Activated T-helper 1 cell treated with anti-CD3 and anti-CD28 coated beads, Interleukin-12 subunit alpha, Interleukin-12 subunit beta, Interleukin-2, Interleukin-4 antibody, amounts not matched to agents 30 ng/mL and 10 ng/mL and 1 ng/mL, durations not matched to agents 14 hours and 24 hours and 36 hours (primary cell): ENCODE data around the gene TMEM62. TPM values are rescaled to one million over a fixed set of nuclear protein-coding genes. Genes with fewer than 3 reads are reported as not detected.
"Not testable (repeated sequence)": the region's sequence is repeated elsewhere in the genome, so short reads cannot be mapped to it uniquely, and the experiment has no call there.

ENCODE experiments used
- DNase-seq: peaks from one replicate; pipeline ENCODE4 v3.0.0; 2021; ENCODE audit warnings: low spot score
- H3K27ac Mint-ChIP-seq: one replicate; pipeline ENCODE4 v1.8.0; 2021; ENCODE audit warnings: mild to moderate bottlenecking, mixed read lengths
- H3K27me3 Mint-ChIP-seq: one replicate; pipeline ENCODE4 v1.8.0; 2022; ENCODE audit warnings: mild to moderate bottlenecking, moderate library complexity, mixed read lengths; ENCODE audit not compliant: insufficient read depth
- H3K36me3 Mint-ChIP-seq: one replicate; pipeline ENCODE4 v1.8.0; 2021; ENCODE audit warnings: low read depth, mixed read lengths
- H3K4me1 Mint-ChIP-seq: one replicate; pipeline ENCODE4 v1.8.0; 2021; ENCODE audit warnings: low read depth, mixed read lengths
- H3K4me3 Mint-ChIP-seq: one replicate; pipeline ENCODE4 v1.8.0; 2021; ENCODE audit warnings: mild to moderate bottlenecking, moderate library complexity, mixed read lengths
- H3K9me3 Mint-ChIP-seq: one replicate; pipeline ENCODE4 v1.8.0; 2021; ENCODE audit warnings: mixed read lengths
- intact Hi-C: fragments of 100-400 bp; cut with micrococcal nuclease; formaldehyde crosslinking; loops from one replicate; pipeline ENCODE4 v1.15.1; 2024
- total RNA-seq: library from RNA; stranded (reverse); gene quantifications from 2 replicates; pipeline ENCODE4 v1.2.3, GENCODE V29; 2022

Gene TMEM62
- total RNA-seq, 1 donor from 2014 or later, result 18.6 TPM

GRCh38 chr15:43190178-43190577, 56.8 kb downstream of the TMEM62 start:
- H3K27me3 Mint-ChIP-seq, result no peaks in the 10 kb centered on the region
- H3K4me1 Mint-ChIP-seq, result peaks cover 31% of the 10 kb centered on the region
- no peak for DNase-seq
- intact Hi-C loops, result no loop called here
- H3K27ac Mint-ChIP-seq, result no peak overlapping the region
- H3K9me3 Mint-ChIP-seq, result no peaks in the 10 kb centered on the region
- H3K4me3 Mint-ChIP-seq, result no peak overlapping the region
- H3K36me3 Mint-ChIP-seq, result peaks cover 40% of the 10 kb centered on the region

GRCh38 chr15:43193710-43194109, 60.3 kb downstream of the TMEM62 start:
- H3K4me1 Mint-ChIP-seq, result peaks cover 6% of the 10 kb centered on the region
- H3K4me3 Mint-ChIP-seq, result no peak overlapping the region
- peaks cover 58% of the 10 kb centered on the region for H3K36me3 Mint-ChIP-seq
- no peak for DNase-seq
- no peaks in the 10 kb centered on the region for H3K9me3 Mint-ChIP-seq
- H3K27me3 Mint-ChIP-seq, result no peaks in the 10 kb centered on the region
- intact Hi-C loops, result no loop called here
- no peak overlapping the region for H3K27ac Mint-ChIP-seq

- intact Hi-C loops, result no loop called here
- Mint-ChIP-seq H3K4me3 (no peak overlapping the region), H3K9me3 (no peaks in the 10 kb centered on the region), H3K36me3 (peaks cover 54% of the 10 kb centered on the region), H3K27me3 (no peaks in the 10 kb centered on the region), H3K4me1 (peaks cover 3% of the 10 kb centered on the region), H3K27ac (no peak overlapping the region)
- no peak for DNase-seq
These were observed 61.4 kb downstream of the TMEM62 start for GRCh38 chr15:43194795-43195194.

DNA sequence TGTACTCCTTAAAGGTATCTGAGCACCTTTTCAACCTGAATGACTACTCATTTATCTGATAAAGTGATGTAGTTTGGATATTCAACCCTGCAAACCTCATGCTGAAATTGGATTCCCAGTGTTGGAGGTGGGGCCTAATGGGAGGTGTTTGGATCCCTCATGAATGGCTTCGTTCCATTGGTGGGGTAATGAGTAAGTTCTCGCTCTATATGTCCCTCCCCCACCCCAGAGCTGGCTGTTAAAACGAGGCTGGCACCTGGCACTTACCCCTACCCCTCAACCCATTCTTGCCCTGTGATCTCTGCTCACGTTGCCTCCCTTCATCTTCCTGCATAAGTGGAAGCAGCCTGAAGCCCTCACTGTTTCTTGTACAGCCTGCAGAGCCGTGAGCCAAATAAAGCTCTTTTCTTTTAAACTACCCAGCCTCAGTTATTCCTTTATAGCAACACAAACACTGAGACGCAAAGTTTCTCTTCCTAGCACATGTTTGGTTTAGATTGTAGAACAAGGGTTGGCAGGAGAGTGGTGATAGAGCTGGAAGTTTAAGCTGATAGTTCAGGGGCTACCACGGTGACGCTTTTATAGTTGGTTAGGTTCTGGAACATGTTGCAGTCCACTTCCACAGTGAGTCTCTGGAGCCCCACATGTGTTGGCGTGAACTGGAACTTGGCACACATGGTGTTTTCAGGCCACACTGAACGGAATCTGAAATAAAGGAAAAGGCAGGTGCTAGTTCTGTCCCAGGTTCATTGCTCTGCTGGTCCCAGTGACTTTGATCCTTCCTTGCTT, 63.6 kb downstream of the TMEM62 start:
- H3K27ac Mint-ChIP-seq, result no peak overlapping the region

DNA sequence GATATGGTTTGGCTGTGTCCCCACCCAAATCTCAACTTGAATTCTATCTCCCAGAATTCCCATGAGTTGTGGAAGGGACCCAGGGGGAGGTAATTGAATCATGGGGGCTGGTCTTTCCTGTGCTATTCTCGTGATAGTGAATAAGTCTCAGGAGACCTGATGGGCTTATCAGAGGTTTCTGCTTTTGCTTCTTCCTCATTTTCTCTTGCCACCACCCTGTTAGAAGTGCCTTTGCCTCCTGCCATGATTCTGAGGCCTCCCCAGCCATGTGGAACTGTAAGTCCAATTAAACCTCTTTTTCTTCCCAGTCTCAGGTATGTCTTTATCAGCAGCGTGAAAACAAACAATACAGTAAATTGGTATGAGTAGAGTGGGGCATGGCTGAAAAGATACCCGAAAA, 64.4 kb downstream of the TMEM62 start:
- intact Hi-C loops, H3K9me3 Mint-ChIP-seq, H3K4me1 Mint-ChIP-seq, H3K27me3 Mint-ChIP-seq, H3K27ac Mint-ChIP-seq, DNase-seq, H3K4me3 Mint-ChIP-seq: not testable (repeated sequence)
- H3K36me3 Mint-ChIP-seq, result peaks cover 36% of the 10 kb centered on the region

More for the DNA sequence above, 63.6 kb downstream of the TMEM62 start:
- H3K4me3 Mint-ChIP-seq, result no peak overlapping the region
- H3K27me3 Mint-ChIP-seq, result no peaks in the 10 kb centered on the region
- intact Hi-C loops, result no loop called here
- H3K36me3 Mint-ChIP-seq, result peaks cover 40% of the 10 kb centered on the region
- H3K4me1 Mint-ChIP-seq, result peaks cover 10% of the 10 kb centered on the region
- no peak for DNase-seq
- H3K9me3 Mint-ChIP-seq, result no peaks in the 10 kb centered on the region

DNA sequence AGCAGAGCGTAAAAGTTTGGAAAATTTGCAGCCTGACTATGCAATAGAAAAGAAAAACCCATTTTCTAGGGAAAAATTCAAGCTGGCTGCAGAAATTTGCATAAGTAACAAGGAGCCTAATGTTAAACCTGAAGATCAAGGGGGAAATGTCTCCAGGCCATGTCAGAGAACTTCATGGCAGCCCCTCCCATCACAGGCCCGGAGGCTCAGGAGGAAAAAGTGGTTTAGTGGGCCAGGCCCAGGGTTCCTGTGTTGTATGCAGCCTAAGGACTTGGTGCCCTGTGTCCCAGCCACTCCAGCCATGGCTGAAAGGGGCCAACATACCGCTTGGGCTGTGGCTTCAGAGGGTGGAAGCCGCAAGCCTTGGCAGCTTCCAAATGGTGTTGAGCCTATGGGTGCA, 65.2 kb downstream of the TMEM62 start:
- intact Hi-C loops, H3K27me3 Mint-ChIP-seq, H3K27ac Mint-ChIP-seq, DNase-seq, H3K4me1 Mint-ChIP-seq, H3K4me3 Mint-ChIP-seq, H3K9me3 Mint-ChIP-seq: not testable (repeated sequence)
- H3K36me3 Mint-ChIP-seq, result peaks cover 30% of the 10 kb centered on the region

DNA sequence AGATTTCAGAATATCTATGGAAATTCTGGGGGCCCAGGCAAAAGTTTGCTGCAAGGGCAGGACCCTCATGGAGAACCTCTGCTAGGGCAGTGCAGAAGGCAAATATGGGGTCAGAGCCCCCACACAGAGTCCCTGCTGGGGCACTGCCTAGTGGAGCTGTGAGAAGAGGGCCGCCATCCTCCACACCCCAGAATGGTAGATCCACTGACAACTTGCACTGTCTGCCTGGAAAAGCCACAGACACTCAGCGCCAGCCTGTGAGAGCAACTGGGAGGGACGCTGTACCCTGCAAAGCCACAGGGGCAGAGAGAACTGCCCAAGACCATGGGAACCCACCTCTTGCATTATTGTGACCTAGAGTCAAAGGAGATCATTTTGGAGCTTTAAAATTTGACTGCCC, 65.6 kb downstream of the TMEM62 start:
- Mint-ChIP-seq H3K4me3 (no peak overlapping the region), H3K9me3 (no peaks in the 10 kb centered on the region), H3K36me3 (peaks cover 30% of the 10 kb centered on the region), H3K27ac (no peak overlapping the region), H3K27me3 (no peaks in the 10 kb centered on the region), H3K4me1 (peaks cover 10% of the 10 kb centered on the region)
- DNase-seq, result no peak
- intact Hi-C loops, result no loop called here

GRCh38 chr15:43199945-43200488, 66.6 kb downstream of the TMEM62 start:
- peaks cover 17% of the 10 kb centered on the region for H3K4me1 Mint-ChIP-seq
- H3K36me3 Mint-ChIP-seq, result peaks cover 24% of the 10 kb centered on the region
- no peak overlapping the region for H3K4me3 Mint-ChIP-seq
- intact Hi-C loops, result no loop called here
- no peak for DNase-seq
- H3K9me3 Mint-ChIP-seq, result no peaks in the 10 kb centered on the region
- H3K27me3 Mint-ChIP-seq, result peaks cover 2% of the 10 kb centered on the region
- no peak overlapping the region for H3K27ac Mint-ChIP-seq

DNA sequence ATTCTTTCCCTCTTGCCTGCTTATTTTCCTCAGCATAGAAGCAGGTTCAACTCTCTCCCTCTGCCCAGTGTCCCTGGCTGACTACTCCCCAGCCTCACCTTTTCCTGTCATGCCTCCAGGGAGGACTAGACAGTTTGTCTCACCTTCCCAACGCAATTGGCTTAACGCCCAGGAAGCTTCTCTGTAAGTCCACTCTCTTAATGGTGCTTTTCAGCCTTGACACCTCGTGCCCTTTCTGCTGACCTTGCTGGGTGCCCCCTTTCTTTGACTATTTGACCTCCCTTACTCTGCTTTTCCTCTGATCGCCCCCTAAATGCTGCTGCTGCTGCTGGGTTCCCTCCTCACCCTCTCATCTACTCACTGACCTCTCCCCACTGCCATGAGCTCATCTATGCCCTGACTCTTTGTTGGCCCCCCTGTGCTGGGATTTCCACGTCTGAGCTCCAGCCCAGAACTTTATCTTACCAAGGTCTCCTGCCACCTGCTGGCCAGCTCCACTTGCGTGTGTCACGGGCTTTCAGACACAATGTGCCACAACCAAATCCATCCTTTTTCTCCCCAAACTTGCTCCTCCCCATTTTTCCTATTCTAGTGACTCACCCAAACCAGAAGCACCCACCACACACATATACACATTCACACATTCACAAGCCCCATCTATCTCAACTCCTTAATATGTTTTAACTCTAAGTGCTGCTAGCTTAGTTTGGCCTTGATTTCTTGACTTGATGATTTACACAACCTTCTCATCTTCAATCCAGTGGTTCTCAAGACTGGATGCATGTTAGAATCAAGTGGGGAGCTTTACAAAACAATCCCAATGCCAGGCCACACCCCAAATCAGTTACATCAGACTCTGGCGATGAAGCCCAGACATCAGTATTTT, 70.9 kb downstream of the TMEM62 start:
- intact Hi-C loops, result loop anchor here (1.0 kb wide), 2 partner anchors 17 to 500 kb away; no protein-coding TSS in a partner anchor
- Mint-ChIP-seq H3K4me3 (no peak overlapping the region), H3K36me3 (peaks cover 2% of the 10 kb centered on the region), H3K27me3 (peaks cover 6% of the 10 kb centered on the region), H3K27ac (no peak overlapping the region), H3K4me1 (peaks cover 17% of the 10 kb centered on the region), H3K9me3 (no peaks in the 10 kb centered on the region)
- peak; percentile 24 for DNase-seq

DNA sequence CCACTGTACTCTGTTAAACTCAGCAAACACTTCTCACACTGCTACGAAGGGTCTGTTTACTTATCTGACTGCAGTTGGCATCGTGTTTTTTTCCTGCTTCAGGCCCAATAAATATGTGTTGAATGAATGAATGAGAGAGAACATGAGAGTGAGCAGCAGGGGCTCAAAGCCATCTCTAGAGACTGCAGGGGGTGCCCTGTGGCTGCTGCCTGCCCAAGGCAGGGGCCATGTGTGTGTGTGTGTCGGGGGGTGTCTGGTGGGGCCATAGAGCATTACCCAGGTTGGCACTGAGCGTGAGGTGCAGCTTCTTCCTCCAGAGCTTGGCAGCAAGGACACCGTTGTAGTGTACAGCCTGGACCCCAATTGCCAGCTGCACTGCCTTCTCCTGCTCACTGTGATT, 72.7 kb downstream of the TMEM62 start:
- intact Hi-C loops, result no loop called here
- peaks cover 7% of the 10 kb centered on the region for H3K4me1 Mint-ChIP-seq
- H3K9me3 Mint-ChIP-seq, result no peaks in the 10 kb centered on the region
- DNase-seq, result no peak
- no peaks in the 10 kb centered on the region for H3K36me3 Mint-ChIP-seq
- no peak overlapping the region for H3K4me3 Mint-ChIP-seq
- peaks cover 10% of the 10 kb centered on the region for H3K27me3 Mint-ChIP-seq
- no peak overlapping the region for H3K27ac Mint-ChIP-seq

- intact Hi-C loops, result no loop called here
- Mint-ChIP-seq H3K4me3 (no peak overlapping the region), H3K36me3 (no peaks in the 10 kb centered on the region), H3K27ac (no peak overlapping the region), H3K9me3 (no peaks in the 10 kb centered on the region), H3K4me1 (peaks cover 7% of the 10 kb centered on the region), H3K27me3 (peaks cover 10% of the 10 kb centered on the region)
- no peak for DNase-seq
These were observed 73.6 kb downstream of the TMEM62 start for GRCh38 chr15:43207024-43207423.

- DNase-seq, result no peak
- Mint-ChIP-seq H3K27ac (no peak overlapping the region), H3K4me1 (peaks cover 7% of the 10 kb centered on the region), H3K27me3 (peaks cover 10% of the 10 kb centered on the region), H3K36me3 (no peaks in the 10 kb centered on the region), H3K4me3 (no peak overlapping the region), H3K9me3 (no peaks in the 10 kb centered on the region)
- intact Hi-C loops, result no loop called here
These were observed 74.9 kb downstream of the TMEM62 start for GRCh38 chr15:43208052-43209002.
